Endothelial cell of umbilical vein (primary cell): ENCODE measurements around the gene C11orf21. TPM values are rescaled to one million over a fixed set of nuclear protein-coding genes. Genes with fewer than 3 reads are reported as not detected.

Experiments used
- BruUV-seq: library from RNA; stranded (reverse); fragments of 400-500 nt; replicated peaks from 2 replicates; lab custom pipeline; 2021; lab: Mats Ljungman, UMichigan
- CTCF ChIA-PET: fragments of 300-600, 350-600 bp; sonication (Branson Sonifier 250); formaldehyde crosslinking; loops from one replicate; lab custom pipeline; 2021; ENCODE audit warnings: antibody characterized with exemption, inconsistent platforms; lab: Charles Lee
- POLR2A ChIA-PET: fragments of 300-600, 350-600 bp; sonication (Branson Sonifier 250); formaldehyde crosslinking; loops from one replicate; lab custom pipeline; 2021; ENCODE audit warnings: antibody characterized with exemption, inconsistent platforms; lab: Charles Lee
- DNase-seq: peaks from one replicate; pipeline ENCODE4 v3.0.0-alpha.2; 2011; ENCODE audit warnings: low read depth, low spot score
- FAIRE-seq: peaks from 2 replicates; lab custom pipeline; 2011; peaks lifted over from hg19 to GRCh38; lab: Jason Lieb, UNC
- H2AFZ ChIP-seq: 2 replicates; pipeline ENCODE4 v1.6.0; 2012; ENCODE audit warnings: low read depth, low read length, control low read depth, inconsistent platforms
- H3K27ac ChIP-seq: 2 replicates; pipeline ENCODE4 v1.5.1; 2011; ENCODE audit warnings: low read depth, mild to moderate bottlenecking, control low read depth, low read length, moderate library complexity; ENCODE audit not compliant: insufficient read depth
- H3K27me3 ChIP-seq, 2 experiments: 2 replicates each; pipeline versions ENCODE4 v1.6.0 to v1.6.1; 2011; ENCODE audit warnings: low read length in 2 of 2, mixed read lengths in 1 of 2; ENCODE audit not compliant: control insufficient read depth in 2 of 2, insufficient read depth in 2 of 2
- H3K36me3 ChIP-seq, 2 experiments: 2 replicates in 1 of 2; 3 replicates in 1 of 2; pipeline ENCODE4 v1.5.1; 2011; ENCODE audit warnings: low read length in 2 of 2, mild to moderate bottlenecking in 1 of 2, moderate library complexity in 1 of 2; ENCODE audit not compliant: control insufficient read depth in 2 of 2, insufficient read depth in 2 of 2; ENCODE audit errors: extremely low read depth in 1 of 2
- H3K4me1 ChIP-seq: 3 replicates; pipeline ENCODE4 v1.5.1; 2011; ENCODE audit warnings: mild to moderate bottlenecking, low read length; ENCODE audit not compliant: control insufficient read depth, insufficient read depth; ENCODE audit errors: extremely low read depth
- H3K4me2 ChIP-seq: 2 replicates; pipeline ENCODE4 v1.6.1; 2011; ENCODE audit warnings: low read length, control low read depth, mixed read lengths; ENCODE audit not compliant: insufficient read depth
- H3K4me3 ChIP-seq, 3 experiments: fragments of 200-600 bp in 1 of 3; sonication (generic), shearing (Covaris generic) in 1 of 3; replicated peaks in 1 of 3; 2 replicates each; pipeline ENCODE4 v1.5.1; 2011 to 2016; ENCODE audit warnings: control low read depth in 3 of 3, low read length in 3 of 3, mild to moderate bottlenecking in 2 of 3, inconsistent platforms in 1 of 3, low read depth in 1 of 3, moderate library complexity in 1 of 3; ENCODE audit not compliant: insufficient read depth in 1 of 3
- H3K79me2 ChIP-seq: 2 replicates; pipeline ENCODE4 v1.6.0; 2012; ENCODE audit warnings: low read length, inconsistent platforms; ENCODE audit not compliant: control insufficient read depth, insufficient read depth
- H3K9ac ChIP-seq: replicated peaks from 2 replicates; pipeline ENCODE3; 2011; ENCODE audit warnings: low read length, control low read depth; ENCODE audit not compliant: insufficient read depth; ENCODE audit errors: extremely low read depth
- H3K9me1 ChIP-seq: replicated peaks from 3 replicates; pipeline ENCODE4 v1.6.0; 2011; ENCODE audit warnings: mild to moderate bottlenecking, low read length; ENCODE audit not compliant: control insufficient read depth, insufficient read depth; ENCODE audit errors: extremely low read depth
- H3K9me3 ChIP-seq: replicated peaks from 2 replicates; pipeline ENCODE4 v1.5.1; 2012; ENCODE audit warnings: low read length, inconsistent platforms; ENCODE audit not compliant: control insufficient read depth, insufficient read depth
- H4K20me1 ChIP-seq: replicated peaks from 2 replicates; pipeline ENCODE3; 2011; ENCODE audit warnings: mild to moderate bottlenecking, low read length; ENCODE audit not compliant: control insufficient read depth, insufficient read depth; ENCODE audit errors: extremely low read depth
- EZH2 ChIP-seq: IDR thresholded peaks from 2 replicates; pipeline ENCODE4 v1.6.1; 2012; ENCODE audit warnings: borderline replicate concordance, low read depth, mild to moderate bottlenecking, moderate library complexity, low read length, inconsistent platforms; ENCODE audit not compliant: severe bottlenecking
- JUN ChIP-seq: IDR thresholded peaks from 2 replicates; pipeline ENCODE4 v1.6.1; 2011; ENCODE audit warnings: borderline replicate concordance, low read depth; ENCODE audit not compliant: insufficient read length, insufficient read depth
- MYC ChIP-seq: IDR thresholded peaks from one replicate; pipeline ENCODE4 v1.6.1; 2011; ENCODE audit warnings: mild to moderate bottlenecking, low read depth, low read length
- POLR2AphosphoS5 ChIP-seq: IDR thresholded peaks from 2 replicates; pipeline ENCODE4 v1.6.1; 2012; ENCODE audit warnings: low read depth, mild to moderate bottlenecking, control low read depth, low read length, moderate library complexity; ENCODE audit not compliant: insufficient read depth
- dilution Hi-C: fragments of 300-500 bp; cut with MboI; formaldehyde crosslinking; loops from one replicate; pipeline ENCODE4 v1.15.0; 2019; ENCODE audit warnings: low sequenced_read_pairs; ENCODE audit not compliant: extremely low pct_ligation_motif_present
- intact Hi-C: fragments of 100-400 bp; cut with micrococcal nuclease; formaldehyde crosslinking; loops from one replicate; pipeline ENCODE4 v1.10.0; 2022
- polyA plus RNA-seq, 4 experiments: library from polyadenylated mRNA; depleted of rRNA in 3 of 4; stranded (reverse) in 3 of 4; unstranded in 1 of 4; fragments of >200 nt; gene quantifications; 2 replicates each; pipeline versions ENCODE4 v1.2.1 to v1.2.3, GENCODE V29; 2011 to 2012; ENCODE audit warnings: missing spikeins in 1 of 4
- total RNA-seq: library from RNA; stranded (reverse); gene quantifications from 2 replicates; pipeline ENCODE4 v1.2.3, GENCODE V29; 2021
- TF ChIP-seq, protein P1 (sequence below), 2 donors: IDR thresholded peaks; 1 replicate in 1 of 2; 2 replicates in 1 of 2; pipeline ENCODE4 v1.5.1; 2011; ENCODE audit warnings: low read length in 2 of 2, mild to moderate bottlenecking in 2 of 2, moderate library complexity in 2 of 2, control low read depth in 1 of 2, inconsistent platforms in 1 of 2, low read depth in 1 of 2; ENCODE audit not compliant: insufficient read depth in 1 of 2; ENCODE audit errors: extremely low read depth in 1 of 2

C11orf21 gene
- total and polyA plus RNA-seq, 2 donors (not counting 3 experiments of a cell fraction or from before 2014, with no cell fraction given), result not detected

DNA sequence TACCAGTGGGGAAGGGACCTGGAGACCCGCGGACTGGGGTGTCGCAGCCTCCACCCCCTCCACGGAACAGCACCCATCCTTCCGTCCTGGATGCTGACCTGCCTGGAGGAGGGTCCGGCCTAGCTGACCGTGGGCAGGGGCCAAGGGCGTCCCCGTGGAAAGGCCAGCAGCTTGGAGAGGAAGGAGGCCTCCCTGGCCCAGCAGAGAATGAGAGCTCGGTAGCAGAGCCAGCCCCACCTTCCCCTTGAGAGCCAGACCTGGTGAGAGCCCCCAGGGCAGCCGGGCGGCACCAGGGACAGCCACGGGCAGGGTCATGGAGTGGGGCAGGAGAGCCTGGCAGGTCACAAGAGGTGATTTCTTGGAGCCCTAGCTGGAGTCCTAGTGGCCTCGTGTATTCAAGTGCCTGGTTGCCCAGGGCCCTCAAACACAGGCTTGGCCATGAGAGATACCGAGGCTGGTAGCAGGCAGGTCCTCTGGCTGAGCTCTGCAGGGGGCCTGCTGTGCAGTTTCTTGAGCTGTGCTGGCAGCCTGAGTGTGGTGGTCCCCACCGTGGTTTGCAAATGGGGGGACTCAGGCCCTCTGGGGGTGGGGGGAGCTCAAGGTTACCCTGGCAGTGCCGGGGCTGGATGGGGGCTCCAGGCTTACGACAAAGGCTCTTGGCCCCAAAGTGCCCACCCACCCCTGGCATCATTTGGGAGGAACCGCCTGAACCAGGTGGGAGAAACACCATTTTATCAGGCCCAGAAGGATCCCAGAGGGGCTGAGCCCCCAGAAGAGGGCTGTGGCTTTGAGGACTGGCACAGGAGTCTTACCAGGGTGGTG, 7.7 kb upstream of the C11orf21 start:
- H3K4me2 ChIP-seq, result no peak overlapping the region
- intact Hi-C loops, result loop anchor here (10.0 kb wide), 1 partner anchor 575 kb away; the partner anchor contains the start of gene CDKN1C
- no peak for TF ChIP-seq POLR2AphosphoS5
- no peak for TF ChIP-seq EZH2
- no peak for TF ChIP-seq JUN
- TF ChIP-seq, protein P1, sequence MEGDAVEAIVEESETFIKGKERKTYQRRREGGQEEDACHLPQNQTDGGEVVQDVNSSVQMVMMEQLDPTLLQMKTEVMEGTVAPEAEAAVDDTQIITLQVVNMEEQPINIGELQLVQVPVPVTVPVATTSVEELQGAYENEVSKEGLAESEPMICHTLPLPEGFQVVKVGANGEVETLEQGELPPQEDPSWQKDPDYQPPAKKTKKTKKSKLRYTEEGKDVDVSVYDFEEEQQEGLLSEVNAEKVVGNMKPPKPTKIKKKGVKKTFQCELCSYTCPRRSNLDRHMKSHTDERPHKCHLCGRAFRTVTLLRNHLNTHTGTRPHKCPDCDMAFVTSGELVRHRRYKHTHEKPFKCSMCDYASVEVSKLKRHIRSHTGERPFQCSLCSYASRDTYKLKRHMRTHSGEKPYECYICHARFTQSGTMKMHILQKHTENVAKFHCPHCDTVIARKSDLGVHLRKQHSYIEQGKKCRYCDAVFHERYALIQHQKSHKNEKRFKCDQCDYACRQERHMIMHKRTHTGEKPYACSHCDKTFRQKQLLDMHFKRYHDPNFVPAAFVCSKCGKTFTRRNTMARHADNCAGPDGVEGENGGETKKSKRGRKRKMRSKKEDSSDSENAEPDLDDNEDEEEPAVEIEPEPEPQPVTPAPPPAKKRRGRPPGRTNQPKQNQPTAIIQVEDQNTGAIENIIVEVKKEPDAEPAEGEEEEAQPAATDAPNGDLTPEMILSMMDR (IDR thresholded peaks at IDR 0.05; ENCODE audit: extremely low read depth in 1 of 2, insufficient read depth in 1 of 2, low read depth in 1 of 2, low read length in 2 of 2), result no peak
- no peak for TF ChIP-seq MYC
- H3K9me3 ChIP-seq, result no peaks in the 10 kb centered on the region
- DNase-seq (no peak), FAIRE-seq (no peak)
- peaks cover 7% of the 10 kb centered on the region for H3K4me1 ChIP-seq
- no peaks in the 10 kb centered on the region for H3K79me2 ChIP-seq
- no peaks in the 10 kb centered on the region for H3K36me3 ChIP-seq
- no peak overlapping the region for H3K4me3 ChIP-seq
- no peak overlapping the region for H3K27ac ChIP-seq
- H3K27me3 ChIP-seq, result no peaks in the 10 kb centered on the region
- POLR2A ChIA-PET, result no interaction called here
- H4K20me1 ChIP-seq, result no peaks in the 10 kb centered on the region
- no peak overlapping the region for H3K9ac ChIP-seq
- CTCF ChIA-PET, result interaction anchor here (1.8 to 4.6 kb wide), 2 partner anchors 68 to 111 kb away, joined by 5 to 48 read pairs; partner anchors contain the start of gene CD81
- dilution Hi-C loops, result no loop called here
- no peaks in the 10 kb centered on the region for H3K9me1 ChIP-seq
- no peak overlapping the region for H2AFZ ChIP-seq
- BruUV-seq, result no TSS peak
